Measurements from ENCODE around the gene PIGQ. TPM values are rescaled to one million over a fixed set of nuclear protein-coding genes. Genes with fewer than 3 reads are reported as not detected.

The PIGQ gene
- total RNA-seq, 4 donors from 2014 or later, result 36.1 to 46.4 (median 40.7) TPM

DNA sequence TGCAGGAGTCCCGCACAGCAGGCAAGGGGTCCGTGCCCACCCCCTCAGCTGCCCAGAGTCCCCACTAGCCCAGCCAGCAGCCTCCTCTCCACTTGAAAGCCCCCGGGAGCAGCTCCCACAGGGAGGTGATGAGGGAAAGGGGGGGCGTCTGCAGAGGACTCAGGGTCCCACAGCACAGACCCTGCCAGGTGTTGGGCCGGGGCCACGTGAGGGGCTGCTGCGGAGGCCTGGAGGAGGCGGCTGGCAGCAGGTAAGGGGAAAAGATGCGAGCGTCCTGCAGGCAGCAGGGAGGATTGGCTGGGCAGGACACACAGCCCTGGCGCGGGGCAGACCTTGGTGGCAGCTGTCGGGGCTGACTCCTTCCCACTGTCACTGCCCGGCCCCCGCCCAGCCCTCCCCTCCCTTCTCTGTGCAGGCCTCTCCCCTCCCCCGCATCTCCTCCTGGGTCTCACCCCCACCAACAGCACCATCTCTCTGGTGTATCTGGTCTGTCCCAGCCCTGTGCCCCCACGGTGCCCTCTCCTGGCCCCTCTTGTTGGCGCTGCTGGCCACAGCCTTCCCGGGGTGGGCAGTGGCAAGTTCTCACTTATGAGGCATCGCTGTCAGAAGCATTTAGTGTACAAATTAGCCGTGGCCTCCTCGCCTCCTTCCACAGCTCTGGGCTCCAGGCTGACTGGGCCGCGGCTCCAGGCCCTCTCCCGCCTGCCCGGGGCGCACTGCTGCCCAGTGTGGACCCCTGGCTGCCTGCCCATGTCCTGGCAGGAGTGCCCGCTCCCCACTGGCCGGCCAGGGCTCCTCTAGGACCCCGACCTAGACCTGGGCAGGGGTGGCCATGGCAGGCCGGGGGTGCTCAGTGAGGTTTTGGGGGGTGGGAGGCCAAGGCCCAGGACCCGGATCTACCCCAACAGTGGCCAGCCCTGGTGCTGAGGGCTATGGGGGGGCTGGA, 14.0 kb upstream of the PIGQ start:
- H3K36me3 ChIP-seq, result peaks cover 17 to 34% (median 32%) of the 10 kb centered on the region in 4 donors
- 68% methylated on average over 10 of the region's 32 CpGs for WGBS
- H3K27ac ChIP-seq (replicated peaks in 1 of 4), result no peak overlapping the region
- intact Hi-C loops (cut with DNase I), result no loop called here
- peaks cover 4 to 19% (median 13%) of the 10 kb centered on the region in 4 donors for H3K4me1 ChIP-seq
- DNase-seq (ENCODE audit: extremely low spot score), result no peak
- H3K4me3 ChIP-seq, result no peak overlapping the region
- no peak for TF ChIP-seq POLR2A (IDR thresholded peaks at IDR 0.05; ENCODE audit: low read depth)
- TF ChIP-seq, protein P1, sequence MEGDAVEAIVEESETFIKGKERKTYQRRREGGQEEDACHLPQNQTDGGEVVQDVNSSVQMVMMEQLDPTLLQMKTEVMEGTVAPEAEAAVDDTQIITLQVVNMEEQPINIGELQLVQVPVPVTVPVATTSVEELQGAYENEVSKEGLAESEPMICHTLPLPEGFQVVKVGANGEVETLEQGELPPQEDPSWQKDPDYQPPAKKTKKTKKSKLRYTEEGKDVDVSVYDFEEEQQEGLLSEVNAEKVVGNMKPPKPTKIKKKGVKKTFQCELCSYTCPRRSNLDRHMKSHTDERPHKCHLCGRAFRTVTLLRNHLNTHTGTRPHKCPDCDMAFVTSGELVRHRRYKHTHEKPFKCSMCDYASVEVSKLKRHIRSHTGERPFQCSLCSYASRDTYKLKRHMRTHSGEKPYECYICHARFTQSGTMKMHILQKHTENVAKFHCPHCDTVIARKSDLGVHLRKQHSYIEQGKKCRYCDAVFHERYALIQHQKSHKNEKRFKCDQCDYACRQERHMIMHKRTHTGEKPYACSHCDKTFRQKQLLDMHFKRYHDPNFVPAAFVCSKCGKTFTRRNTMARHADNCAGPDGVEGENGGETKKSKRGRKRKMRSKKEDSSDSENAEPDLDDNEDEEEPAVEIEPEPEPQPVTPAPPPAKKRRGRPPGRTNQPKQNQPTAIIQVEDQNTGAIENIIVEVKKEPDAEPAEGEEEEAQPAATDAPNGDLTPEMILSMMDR (IDR thresholded peaks at IDR 0.05), result no peak
- TF ChIP-seq EP300 (IDR thresholded peaks at IDR 0.05), result no peak
- no peak for TF ChIP-seq POLR2AphosphoS5 (IDR thresholded peaks at IDR 0.05)
- no peaks in the 10 kb centered on the region for H3K9me3 ChIP-seq
- H3K27me3 ChIP-seq, result peaks cover 0 to 38% (median 11%) of the 10 kb centered on the region in 4 donors

DNA sequence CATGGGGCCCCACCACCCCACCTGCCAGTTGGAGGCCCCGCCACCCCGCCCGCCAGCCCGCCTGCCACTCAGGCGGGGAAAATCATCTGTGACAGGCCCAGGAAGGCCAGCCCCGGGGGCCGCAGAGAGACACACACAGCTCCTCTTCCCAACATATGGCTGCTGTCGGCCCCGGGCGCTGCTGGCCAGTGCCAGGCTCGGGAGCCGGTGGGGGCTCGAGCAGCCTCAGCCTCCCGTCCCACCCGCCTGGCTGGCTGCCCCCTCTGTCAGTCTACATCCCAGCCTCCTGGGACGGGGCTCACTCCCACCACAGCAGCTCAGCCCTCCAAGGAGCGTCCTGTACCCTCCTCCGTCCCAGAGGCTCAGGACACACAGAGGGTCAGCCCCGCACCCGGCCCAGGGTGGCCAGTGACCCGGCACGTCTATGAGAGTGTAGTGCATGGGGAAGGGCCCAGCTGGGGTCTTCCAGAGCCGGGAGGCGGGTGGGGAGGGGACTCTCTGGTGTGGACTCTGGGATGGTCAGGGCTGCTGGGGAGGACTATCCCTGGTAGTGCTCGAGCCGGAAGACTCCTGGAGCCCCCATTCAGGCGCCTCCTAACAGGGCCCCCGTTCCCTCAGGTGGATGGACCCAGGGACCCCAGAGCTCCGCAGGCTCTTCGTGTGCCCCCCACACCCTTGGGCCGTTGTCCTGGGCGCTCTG, 13.1 kb upstream of the PIGQ start:
- H3K9me3 ChIP-seq, result no peaks in the 10 kb centered on the region
- peaks cover 0 to 46% (median 17%) of the 10 kb centered on the region in 4 donors for H3K27me3 ChIP-seq
- intact Hi-C loops (cut with DNase I), result no loop called here
- TF ChIP-seq EP300 (IDR thresholded peaks at IDR 0.05) (no peak), POLR2A (IDR thresholded peaks at IDR 0.05; ENCODE audit: low read depth) (no peak), POLR2AphosphoS5 (IDR thresholded peaks at IDR 0.05) (no peak)
- TF ChIP-seq, protein P1 (IDR thresholded peaks at IDR 0.05), result no peak
- H3K4me1 ChIP-seq, result peaks cover 4 to 21% (median 14%) of the 10 kb centered on the region in 4 donors
- no peak for DNase-seq (ENCODE audit: extremely low spot score)
- H3K4me3 ChIP-seq, result no peak overlapping the region
- no peak overlapping the region for H3K27ac ChIP-seq (replicated peaks in 1 of 4)
- peaks cover 13 to 26% (median 25%) of the 10 kb centered on the region in 4 donors for H3K36me3 ChIP-seq
- 90% methylated on average over 14 of the region's 32 CpGs for WGBS

DNA sequence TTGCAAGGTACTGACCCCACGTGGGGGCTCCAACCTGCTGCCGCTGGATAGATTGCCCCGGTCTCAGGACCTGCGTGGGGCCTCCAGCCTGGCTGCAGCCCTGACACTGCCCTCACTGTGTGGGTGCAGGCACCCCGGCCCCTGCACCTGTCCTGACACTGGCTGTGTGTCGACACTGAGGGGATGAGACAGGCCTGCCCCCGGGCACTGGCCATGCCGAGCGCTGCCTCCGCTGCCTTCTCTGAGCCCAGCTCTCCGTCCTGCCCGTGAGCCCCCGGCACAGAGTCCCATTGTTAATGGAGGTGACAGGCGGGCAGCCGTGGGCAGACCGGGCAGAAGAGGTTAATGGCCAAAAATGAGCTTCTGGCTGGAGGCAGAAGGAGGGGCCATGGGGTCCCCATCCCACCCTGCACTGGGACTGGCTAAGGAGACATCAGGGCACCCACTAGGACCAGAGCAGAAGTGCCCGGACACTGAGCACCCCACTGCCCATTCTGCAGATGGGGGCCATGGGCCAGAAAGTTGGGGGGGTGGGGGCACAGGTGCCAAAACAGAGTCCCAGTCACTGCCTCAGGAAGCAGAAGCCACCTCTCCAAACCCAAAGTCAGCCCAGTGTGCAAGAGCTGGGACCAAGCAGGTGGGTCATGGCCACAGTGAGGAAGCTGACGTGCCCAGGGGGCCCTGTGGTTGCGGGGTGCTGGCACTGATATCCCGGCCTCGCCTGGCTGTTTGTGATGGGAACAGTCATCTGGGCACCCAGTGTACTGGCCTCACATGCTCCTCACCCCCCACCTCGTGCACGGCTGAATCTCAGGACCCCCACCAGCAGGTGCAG, 12.1 kb upstream of the PIGQ start:
- TF ChIP-seq POLR2A (IDR thresholded peaks at IDR 0.05; ENCODE audit: low read depth), result no peak
- TF ChIP-seq, protein P1 (IDR thresholded peaks at IDR 0.05), result no peak
- no peak for TF ChIP-seq POLR2AphosphoS5 (IDR thresholded peaks at IDR 0.05)
- no peak for TF ChIP-seq EP300 (IDR thresholded peaks at IDR 0.05)
- Histone ChIP-seq H3K9me3 (no peaks in the 10 kb centered on the region), H3K27me3 (peaks cover 0 to 54% (median 17%) of the 10 kb centered on the region in 4 donors), H3K4me3 (no peak overlapping the region), H3K4me1 (peaks cover 4 to 21% (median 14%) of the 10 kb centered on the region in 4 donors), H3K27ac (replicated peaks in 1 of 4) (no peak overlapping the region), H3K36me3 (peaks cover 3 to 15% (median 14%) of the 10 kb centered on the region in 4 donors)
- intact Hi-C loops (cut with DNase I), result no loop called here
- 81% methylated on average over 10 of the region's 23 CpGs for WGBS
- no peak for DNase-seq (ENCODE audit: extremely low spot score)

DNA sequence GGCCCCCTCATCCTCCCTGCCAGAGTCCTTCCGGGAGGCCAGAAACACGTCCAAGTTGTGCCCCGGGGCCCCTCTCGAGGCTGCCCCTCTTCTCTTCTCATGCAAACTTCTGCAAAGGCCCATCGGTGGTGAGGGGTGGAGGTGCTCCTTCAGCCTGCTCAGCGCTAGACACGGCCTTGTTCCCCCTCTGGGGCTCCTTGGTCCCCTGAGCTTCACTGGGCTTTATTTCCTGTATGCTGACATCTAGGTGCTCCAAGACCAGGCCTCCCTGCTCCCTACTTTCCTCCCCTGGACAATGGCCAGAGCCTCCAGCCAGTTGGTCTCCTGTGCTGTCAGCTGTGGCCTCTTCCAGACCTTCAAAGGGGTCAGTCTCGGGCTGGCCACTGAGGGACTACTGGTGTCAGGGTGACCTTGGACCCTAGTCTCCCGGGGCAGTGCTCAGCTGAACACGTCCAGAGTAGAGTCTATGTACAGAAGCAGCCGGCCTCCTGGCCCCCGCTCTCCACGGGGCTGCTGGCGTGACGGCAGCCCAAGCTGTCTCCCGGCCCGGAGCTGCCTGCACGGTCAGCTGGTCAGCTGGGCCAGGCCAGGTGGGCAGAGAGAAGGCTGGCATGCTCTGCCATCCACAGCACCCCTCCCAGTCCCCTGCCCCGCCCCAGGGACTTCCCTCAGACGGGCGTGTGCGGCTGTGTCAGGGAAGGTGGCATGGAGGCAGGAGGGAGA, 11.3 kb upstream of the PIGQ start:
- 70% methylated on average over 18 of the region's 22 CpGs for WGBS

More for the DNA sequence above, 11.3 kb upstream of the PIGQ start:
- H3K36me3 ChIP-seq, result peaks cover 0 to 8% (median 8%) of the 10 kb centered on the region in 4 donors
- no peak overlapping the region for H3K4me3 ChIP-seq
- no peak for TF ChIP-seq POLR2A (IDR thresholded peaks at IDR 0.05; ENCODE audit: low read depth)
- TF ChIP-seq, protein P1 (IDR thresholded peaks at IDR 0.05), result no peak
- TF ChIP-seq POLR2AphosphoS5 (IDR thresholded peaks at IDR 0.05), result no peak
- no peak for TF ChIP-seq EP300 (IDR thresholded peaks at IDR 0.05)
- peaks cover 4 to 21% (median 14%) of the 10 kb centered on the region in 4 donors for H3K4me1 ChIP-seq
- H3K27me3 ChIP-seq, result peaks cover 0 to 60% (median 17%) of the 10 kb centered on the region in 4 donors
- H3K9me3 ChIP-seq, result no peaks in the 10 kb centered on the region
- DNase-seq (ENCODE audit: extremely low spot score), result no peak
- intact Hi-C loops (cut with DNase I), result no loop called here
- H3K27ac ChIP-seq (replicated peaks in 1 of 4), result no peak overlapping the region
